Measurements from ENCODE around the gene PBX1.

PBX1 gene

DNA sequence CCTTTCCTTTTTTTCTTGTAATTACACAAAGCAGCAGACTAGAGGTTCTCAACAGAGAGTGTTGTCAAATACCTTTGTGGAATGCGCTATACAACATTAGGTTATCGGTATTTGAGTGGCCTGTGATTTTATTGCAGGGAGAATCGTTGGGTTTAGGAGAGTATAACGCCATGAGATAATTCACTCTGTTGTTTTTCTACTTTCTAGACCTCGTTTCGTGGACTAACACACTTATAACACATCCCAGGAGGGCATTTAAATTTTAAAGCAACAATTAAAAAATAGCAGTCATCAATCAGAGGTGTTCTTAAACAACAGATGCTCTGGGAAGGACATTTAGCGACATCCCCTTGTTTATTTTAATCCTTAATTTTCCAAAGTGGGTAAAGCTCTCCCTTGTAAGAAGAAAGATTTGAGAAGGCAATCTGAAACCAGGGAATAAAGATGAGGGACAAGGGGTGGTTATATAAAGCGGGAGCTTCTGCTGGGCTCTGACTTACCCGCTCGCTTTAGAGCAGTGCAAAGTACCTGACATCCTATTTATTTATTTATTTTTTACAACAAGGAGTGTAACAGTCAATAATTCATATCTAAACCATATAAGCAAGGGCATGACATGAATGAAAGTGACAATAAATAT, 4.9 kb downstream of the PBX1 start:
- DNase-seq (ENCODE audit: low spot score) = no peak

DNA sequence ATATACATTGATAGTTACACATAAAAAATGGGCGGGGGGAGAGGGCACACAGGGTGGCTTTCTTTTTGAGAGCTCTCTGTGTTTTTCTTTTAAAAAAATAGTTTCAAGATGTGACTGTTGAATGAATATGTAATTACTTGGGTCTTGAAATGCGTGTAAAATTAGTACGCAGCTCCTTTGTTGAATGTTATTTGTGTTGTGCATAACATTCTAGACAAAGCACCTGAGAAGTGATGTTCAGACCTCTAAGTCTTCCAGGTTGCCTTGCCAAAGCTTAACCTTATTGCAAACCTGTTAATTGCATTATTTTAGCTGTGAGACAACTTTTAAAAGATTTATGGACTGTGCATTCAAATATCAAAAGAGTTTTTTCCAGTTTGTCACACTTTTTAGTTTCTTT, 5.4 kb downstream of the PBX1 start:
- DNase-seq (ENCODE audit: low spot score) = no peak

DNA sequence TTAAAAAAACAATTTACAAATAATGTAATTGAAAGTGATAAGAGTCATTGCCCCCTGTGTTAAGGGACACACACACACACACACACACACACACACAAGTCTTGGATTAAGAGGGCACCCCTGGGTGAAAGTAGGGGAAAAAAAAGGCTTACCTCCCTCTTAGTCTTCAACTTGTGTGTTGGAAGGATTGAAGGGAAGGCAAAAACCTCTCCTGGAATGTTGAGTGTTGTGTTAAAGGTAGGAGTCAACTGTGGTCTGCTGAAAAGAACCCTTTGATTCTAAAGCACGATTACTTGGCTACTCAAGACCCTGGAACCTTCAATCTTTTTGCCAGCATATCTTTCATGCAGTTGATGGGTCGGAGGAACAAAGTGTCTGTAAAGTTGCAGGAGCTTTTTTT, 6.4 kb downstream of the PBX1 start:
- no peak for DNase-seq (ENCODE audit: low spot score)

DNA sequence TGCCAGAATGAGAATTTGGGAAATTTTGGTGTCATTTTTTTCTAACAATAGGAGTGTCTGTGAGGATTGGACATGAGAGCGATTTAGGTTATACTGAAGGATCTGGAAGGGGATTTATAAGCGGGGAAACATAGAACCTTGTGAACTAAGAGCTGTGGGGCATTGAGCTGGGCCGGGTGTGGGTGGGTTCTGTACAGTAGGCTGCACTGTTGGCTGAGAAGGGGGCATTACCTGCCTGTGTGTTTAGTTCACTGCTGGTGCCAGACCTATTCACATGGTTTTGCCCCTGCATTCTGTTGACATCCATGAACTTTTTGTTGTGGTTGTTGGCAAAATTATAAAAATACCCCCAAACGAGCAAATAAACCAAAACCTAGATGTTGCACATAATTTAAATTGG, 8.8 kb downstream of the PBX1 start:
- DNase-seq (ENCODE audit: low spot score) = no peak

DNA sequence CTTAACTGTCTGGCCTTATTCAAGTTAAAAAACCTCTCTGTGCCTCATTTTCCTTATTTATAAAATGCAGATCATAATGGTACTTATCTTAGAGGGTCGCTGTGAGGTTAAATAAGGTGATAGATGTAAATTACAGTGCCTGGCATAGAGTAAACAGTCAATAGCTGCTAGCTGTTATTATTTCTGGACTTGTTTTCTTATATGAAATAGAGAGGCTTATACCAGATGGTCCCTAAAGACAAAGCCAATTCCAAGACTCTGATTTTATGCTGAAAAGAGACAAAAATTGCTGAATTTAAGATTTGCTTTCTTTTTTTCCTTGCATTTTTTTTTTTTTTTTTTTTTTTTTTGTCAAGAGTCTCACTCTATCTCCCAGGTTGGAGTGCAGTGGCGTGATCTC, 10.3 kb downstream of the PBX1 start:
- no peak for DNase-seq (ENCODE audit: low spot score)

DNA sequence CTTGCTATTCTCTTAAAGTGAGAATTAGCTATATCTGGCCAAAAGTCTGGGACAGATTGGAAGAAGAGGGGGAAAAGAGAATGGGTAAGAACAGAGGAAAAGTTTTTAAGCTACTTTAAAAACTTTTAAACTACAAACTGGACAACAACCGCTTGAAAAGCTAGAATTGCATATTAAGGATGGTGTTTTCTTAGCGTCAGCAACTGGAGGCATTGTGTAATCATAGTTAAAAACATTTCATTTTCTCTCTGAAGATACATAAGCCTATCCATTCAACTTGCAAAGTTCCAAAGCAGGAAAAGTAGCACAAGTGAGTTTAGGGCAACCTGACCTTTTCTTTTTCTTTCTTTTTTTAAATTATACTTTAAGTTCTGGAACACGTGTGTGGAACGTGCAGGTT, 10.9 kb downstream of the PBX1 start:
- DNase-seq (ENCODE audit: low spot score) = no peak

DNA sequence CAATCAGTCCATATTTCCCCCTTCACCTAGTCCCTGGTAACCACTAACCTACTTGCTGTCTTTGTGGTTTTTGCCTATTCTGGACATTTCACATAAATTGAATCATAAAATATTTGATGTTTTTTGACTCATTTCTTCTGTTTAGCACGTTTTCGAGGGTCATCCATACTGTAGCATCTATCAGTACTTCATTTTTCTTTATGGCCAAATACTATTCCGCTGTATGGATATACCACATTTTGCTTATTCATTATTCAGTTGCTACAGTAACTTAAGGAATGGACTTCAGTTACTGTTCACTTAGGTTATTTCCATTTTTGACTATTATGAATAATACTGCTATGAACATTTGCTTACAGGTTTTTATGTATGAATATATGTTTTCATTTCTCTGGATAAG, 12.3 kb downstream of the PBX1 start:
- no peak for DNase-seq (ENCODE audit: low spot score)

DNA sequence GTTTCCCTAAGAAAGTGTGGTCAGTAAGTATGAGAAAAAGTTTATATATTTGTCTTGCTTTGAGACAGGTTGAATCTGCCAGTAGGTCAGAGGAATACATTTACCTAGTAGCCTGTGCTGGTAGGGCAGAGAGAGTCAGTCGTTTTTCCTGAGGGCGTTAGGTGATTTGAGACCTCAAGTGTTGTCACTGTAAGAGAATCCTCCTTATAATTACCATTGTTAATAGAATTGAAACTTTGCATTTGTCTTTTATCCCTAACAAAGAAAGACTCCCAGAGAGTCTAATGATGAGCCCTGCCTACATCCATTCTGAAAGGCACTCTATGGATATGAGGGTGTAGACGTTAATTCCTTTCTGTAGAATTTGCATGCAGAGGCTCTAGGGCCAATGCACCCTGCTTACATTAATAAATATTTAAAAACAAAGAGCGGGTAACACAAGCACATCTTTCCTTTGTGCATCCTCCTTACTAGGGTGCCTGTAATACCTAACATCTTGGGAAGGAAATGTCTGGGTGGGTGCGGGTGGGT, 16.4 kb downstream of the PBX1 start:
- no peak for DNase-seq (ENCODE audit: low spot score)

DNA sequence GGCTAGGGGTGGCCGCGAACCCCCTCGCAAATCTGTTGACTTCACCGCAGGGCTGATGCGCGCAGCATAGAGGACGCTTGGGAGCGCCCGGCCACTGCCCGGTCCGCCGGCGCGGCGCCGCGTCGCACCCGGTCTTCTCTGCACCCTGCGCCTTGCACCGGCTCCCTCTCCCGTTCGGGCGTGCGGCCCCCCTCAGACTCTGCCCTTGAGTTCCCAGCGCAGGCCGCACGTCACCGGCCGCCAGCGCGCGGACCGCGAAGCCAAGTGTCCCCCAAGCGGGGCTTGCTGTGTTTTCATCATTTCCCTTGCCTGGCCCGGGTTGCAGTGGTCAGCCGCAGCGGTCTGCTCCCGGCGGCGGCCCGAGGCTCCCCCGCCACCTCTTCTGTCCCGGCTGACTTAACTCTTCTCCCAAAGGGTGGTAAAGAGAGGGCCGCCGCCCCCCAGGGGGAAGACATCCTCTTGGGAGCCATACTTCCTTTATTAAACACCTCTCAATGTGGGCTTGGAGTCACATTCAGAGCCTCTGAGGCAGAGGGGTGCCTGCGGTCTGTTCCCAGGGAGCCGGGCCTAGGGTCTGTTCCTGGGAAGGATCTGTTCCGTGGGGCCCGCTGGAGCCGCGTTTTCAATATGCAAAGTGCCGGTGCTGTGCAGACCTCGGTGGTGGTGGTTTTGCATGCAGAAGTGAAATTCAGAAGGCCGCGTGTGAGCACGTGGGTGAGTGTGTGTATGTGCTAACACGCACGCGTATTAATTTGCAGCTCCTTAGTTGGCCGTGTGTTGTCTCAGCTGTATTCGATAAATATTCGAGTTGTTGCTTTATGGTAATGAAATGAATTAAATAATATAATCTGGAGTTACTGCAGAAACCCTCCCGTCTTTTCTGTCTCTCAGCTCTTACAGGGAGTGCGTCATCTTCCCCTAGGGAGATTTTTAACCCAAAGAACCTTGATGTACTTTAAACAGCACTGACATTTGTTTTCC, 17.6 kb downstream of the PBX1 start:
- DNase-seq (ENCODE audit: low spot score) = peak; percentile 49

DNA sequence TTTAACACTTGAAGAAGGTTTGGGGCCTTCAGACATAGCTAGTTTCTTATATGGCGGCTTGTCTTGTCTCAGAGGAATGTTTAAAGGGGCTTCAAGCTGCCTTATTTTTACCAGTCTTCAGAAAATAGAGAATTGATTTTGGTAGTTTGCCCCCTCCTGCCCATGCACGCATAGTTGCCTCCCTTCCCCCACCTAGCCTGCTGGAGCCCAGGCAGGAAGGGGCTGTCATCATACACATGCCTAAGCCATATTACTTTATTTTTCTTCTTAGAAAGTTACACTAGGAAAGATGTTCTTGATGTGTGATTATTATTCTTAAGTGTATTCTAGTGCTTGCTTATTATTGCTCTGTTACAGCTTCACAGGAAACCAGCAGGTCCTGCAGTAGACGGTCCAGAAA, 18.3 kb downstream of the PBX1 start:
- no peak for DNase-seq (ENCODE audit: low spot score)

DNA sequence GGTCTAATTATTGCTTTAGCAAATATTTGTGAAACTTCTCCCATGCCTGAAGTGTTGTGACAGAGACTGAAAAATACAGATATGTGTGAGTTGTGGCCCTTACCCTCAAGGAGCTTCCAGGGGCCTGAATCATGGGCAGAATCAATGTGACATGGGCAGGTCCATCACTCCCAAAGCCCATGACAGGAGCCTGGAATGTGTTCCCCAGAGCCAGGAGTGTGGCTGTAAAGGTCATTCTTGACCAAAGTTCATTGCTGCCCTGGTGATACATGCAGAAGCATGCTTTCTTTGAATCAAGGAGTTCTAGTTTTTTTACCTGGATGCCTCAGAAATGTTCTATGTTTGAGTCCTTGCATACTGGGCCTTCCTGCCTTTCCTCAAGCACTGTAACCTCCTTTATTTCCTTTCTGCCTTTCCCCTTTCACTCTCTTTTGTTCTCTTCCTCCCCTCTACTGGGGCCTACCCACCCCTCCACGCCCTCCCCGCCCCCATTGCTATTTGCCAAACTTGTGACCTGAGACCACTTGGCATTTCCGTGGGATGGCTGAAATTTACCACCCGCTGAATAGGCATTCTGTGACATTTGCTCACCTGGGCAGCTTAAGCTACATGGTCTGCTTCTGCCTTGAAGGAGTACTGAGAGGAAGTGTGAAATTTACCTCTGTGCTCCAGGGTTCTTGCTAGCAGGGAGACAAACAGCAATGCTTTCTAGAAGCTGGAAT, 19.7 kb downstream of the PBX1 start:
- DNase-seq (ENCODE audit: low spot score) = no peak

DNA sequence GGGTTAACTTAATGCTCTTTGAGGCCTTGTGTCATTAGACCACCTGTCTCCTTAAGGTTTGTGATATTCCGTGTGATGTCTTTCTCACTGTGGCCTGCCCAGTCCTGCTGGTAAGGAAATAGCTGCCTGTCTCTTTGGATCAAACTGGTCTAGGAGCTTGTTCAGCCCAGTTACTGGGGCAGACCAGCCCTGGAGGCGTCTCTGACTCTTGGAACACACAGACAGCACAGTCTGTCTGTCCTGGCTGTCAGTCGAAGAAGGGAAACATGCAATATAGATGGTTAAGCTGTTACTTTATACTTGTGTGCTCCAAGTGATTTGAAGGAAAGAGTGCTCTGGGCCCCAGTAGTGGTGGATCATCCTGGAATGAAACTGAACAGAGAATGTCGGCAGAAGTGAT, 20.4 kb downstream of the PBX1 start:
- DNase-seq (ENCODE audit: low spot score) = no peak

DNA sequence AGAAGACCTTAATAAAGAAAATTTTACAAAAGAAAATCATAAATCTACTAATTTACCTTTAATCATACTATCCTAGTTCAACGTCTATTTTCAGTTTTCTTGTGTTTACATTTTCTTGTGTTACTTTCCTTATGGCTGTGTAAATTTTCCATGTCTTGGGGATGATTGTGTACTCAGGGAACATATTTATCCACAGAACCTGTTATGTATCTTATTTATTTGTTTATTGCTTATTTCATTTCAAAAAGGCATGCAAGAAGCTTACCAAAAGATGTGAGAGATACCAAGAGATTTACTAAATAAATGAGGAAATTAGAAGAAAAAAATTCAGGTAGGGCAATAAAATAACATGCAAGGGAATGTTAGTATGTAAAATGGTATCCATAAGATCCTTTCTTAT, 22.8 kb downstream of the PBX1 start:
- no peak for DNase-seq (ENCODE audit: low spot score)

DNA sequence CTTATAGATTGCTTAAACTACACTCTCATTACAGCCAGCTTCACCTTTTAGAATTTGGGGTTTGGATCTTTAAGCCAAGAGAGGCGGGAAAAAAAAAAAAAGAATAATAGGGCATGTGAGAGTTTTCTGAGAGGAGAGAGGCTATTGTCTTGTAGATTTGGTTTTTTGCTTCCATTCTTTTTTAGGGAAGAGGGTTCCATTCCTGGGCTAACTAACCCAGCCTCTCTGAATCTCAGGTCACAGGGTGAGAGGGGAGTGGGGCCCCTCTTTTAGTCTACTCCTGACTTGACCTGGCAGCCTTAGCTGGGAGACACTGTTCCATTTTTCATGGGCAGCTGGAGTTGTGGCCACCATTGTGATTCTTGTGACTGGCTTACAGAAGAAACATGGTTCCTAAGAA, 24.2 kb downstream of the PBX1 start:
- no peak for DNase-seq (ENCODE audit: low spot score)

DNA sequence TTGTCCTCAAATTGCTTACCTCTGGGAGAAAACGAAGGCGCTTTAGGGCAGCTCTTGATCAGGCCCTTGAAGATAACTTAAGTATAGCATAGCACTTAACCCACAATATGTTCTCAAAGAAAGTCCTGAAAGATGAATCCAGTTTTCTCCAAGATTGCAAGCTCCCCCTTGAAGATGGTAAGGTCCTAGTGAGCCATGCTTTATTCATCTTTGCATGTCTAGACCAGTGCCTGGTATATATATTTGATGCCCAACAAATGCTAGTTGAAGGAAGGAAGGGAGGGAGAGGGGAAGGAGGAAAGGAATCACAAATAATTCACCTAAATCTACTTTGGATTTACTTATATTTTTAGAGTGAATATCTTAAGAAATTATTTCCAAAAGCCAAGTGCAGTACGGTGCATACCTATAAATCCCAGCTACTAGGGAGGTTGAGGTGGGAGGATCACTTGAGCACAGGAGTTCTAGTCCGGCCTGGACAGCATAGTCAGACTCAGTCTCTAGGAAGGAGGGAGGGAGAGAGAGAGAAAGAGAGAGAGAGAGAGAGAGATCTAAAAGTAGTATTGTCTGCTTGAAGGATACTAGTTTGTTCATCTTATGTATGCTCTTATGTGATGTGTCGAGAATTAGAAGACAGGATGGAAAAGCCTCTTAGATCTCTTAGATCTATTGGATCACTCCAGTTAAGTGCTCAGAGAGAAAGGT, 25.0 kb downstream of the PBX1 start:
- no peak for DNase-seq (ENCODE audit: low spot score)

DNA sequence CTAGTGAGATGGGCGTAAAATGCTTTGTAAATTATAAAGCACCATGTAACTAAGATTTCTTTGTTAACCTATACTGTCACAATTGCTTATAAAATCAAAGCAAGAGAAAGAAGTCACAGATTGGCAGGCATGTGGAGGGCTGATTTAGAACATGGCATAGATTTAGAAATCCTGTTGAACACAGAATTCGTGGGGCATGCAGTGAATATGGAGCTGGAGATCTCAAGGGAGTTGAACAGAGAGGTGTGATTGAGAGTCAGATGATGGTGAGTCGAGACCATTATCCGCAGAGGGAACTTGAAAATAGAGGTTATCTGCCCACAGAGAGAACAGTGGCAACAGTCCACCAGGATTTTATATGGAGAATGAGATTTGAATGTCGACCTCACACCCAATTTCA, 27.6 kb downstream of the PBX1 start:
- no peak for DNase-seq (ENCODE audit: low spot score)

DNA sequence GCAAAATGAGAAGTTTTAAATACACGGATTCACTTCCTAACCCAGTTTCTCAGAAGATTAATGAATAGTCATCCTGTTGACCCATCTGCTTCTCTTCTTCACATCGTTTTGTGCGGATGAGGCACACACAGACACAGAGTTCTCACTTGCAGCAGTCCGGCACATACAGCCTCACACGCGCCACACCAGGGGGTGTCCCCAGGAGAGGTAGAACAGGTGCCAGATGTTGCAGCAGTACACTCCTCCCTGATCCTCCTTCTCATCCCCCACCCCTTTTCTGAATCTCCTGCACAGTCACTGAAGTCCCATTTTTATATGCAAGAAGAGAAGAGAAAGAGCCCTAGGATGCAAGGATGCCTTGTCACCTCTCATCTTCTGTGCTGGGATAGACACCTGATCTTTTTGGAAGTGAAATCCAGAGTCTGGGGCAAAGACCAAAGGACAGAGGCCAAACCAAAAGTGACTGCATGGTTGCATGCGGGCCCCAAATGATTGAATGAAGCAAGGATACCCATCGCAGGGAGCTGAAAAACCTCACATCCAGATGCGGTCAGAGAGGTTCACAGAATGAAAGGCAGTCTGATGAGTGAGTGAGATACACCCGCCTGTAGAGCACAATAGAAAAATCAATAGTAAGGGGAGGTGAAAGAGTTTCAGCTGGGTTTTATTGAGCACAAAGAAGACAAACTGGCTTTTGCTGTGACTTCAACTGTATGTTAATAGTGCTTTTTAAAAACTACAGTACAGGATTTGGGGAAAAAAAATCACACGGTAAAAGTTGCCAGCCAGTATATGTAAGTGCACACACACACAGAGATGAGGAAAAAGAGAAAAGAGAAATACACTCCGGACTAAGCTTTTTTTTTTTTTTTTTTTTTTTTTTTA, 28.9 kb downstream of the PBX1 start:
- no peak for DNase-seq (ENCODE audit: low spot score)

DNA sequence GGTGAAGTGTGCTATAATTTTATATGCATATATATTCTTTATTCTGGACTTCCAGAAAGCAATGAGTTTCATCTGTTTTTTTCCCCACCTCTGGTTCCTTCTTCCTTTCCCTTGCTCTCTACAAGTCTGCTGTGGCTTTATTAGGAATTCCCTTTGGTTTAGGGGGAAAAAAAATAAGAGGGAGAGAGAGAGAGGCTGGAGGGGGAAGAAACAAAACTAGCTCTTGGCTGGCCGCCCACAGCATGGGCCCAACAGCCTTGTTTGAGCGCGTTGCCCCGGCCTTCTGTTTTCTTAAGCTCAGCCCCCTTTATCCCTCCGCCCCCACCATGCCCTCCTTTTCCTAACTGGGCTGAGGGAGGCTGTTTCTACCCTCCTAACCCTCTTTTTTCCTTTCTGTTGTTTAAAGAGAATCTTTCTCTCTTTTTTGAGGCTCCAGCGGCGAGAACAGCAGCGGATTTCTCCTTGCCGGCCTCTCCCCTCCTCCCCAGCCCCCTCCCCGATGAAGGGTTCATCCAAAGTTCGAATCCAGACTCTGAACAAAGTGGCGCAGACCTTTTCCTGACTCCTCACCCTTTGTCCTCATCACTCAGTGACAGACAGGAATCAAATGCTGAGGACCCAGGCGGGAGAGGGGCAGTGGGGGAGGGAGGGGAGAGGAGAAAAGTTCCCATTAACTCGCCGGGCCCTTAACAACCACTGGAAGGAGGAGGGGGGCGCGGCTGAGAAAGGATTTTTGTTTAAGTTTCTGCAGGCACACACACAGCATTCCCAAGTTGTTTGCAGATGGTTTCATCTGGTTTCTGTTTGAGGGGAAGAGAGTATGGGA, 29.7 kb downstream of the PBX1 start:
- no peak for DNase-seq (ENCODE audit: low spot score)

DNA sequence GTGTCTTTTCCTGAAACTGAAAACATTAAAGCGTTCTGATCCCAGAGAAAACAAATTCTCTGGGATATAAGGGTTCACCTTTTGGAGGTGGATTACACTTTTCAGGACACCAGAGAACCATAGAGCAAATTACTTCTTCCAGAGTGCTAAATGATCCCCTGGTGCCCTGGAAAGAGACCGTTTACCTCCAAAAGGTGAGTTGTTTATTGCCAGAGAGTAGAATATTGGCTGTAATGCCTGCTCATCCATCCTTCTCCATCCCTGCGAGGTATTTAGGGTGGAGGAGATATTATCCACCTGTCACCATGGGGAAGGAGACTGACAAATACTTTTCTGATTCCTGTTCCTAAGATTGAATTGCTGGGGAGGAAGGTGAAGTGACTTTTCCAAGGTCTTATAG, 30.4 kb downstream of the PBX1 start:
- DNase-seq (ENCODE audit: low spot score) = no peak

DNA sequence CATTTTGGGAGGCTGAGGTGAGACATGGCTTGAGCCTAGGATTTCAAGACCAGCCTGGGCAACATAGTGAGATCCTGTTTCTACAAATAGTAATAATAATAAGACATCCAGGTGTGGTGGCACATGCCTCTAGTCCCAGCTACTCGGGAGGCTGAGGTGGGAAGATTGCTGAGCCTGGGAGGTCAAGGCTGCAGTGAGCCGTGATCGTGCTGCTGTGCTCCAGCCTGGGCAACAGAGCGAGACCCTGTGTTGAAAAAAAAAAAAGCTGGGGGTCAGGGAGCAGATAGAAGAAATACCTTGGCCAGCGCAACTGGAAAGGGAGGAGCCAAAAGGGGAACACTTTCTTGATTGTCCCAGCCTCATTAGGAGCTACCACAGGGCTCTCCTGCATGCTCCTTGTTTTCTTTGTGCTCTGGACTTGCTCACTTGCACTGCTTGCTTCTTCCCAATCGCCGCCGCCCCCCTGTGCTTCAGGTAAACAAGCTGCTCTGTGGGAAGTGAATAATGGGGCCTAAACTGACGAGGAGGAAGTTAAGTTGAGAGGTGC, 31.1 kb downstream of the PBX1 start:
- DNase-seq (ENCODE audit: low spot score) = no peak

All from AG08396 (cell line).